H1 (cell line): ENCODE results near the gene TDP1. TPM values are rescaled to one million over a fixed set of nuclear protein-coding genes. Genes with fewer than 3 reads are reported as not detected.

ENCODE experiments used
- CHD7 ChIP-seq: fragments of 300-600 bp; sonication (generic); IDR thresholded peaks from 2 replicates; pipeline ENCODE4 v1.7.1; 2012; ENCODE audit warnings: low read length, moderate library complexity, mild to moderate bottlenecking, inconsistent platforms; ENCODE audit not compliant: insufficient replicate concordance
- SP2 ChIP-seq: IDR thresholded peaks from 2 replicates; pipeline ENCODE4 v1.6.1; 2012; ENCODE audit warnings: mild to moderate bottlenecking, low read length, inconsistent platforms
- SP4 ChIP-seq: IDR thresholded peaks from 2 replicates; pipeline ENCODE4 v1.6.1; 2012; ENCODE audit warnings: low read length, inconsistent platforms
- polyA plus RNA-seq, 7 experiments: library from polyadenylated mRNA; depleted of rRNA in 3 of 7; stranded (reverse) in 5 of 7; unstranded in 2 of 7; fragments of >200 nt in 5 of 7; fragments of 200-250 nt in 2 of 7; gene quantifications; 1 replicate in 5 of 7; 2 replicates in 1 of 7; 4 replicates in 1 of 7; pipeline versions ENCODE4 v1.2.1 to v1.2.3, GENCODE V29; 2011 to 2013; ENCODE audit warnings: missing spikeins in 2 of 7, mixed read lengths in 2 of 7
- total RNA-seq: library from RNA; stranded (reverse); fragmentation: NEBNext Ultra II Directional; extraction: Animal tissue kit (Norgen Biotek cat#: 25700); gene quantifications from 2 replicates; pipeline ENCODE4 v1.2.1, GENCODE V29; 2021

The TDP1 gene
- total and polyA plus RNA-seq, 2 of the 8 experiments (the other 6 are each of a cell fraction or from before 2014, with no cell fraction given): 32.2 to 69.9 TPM

GRCh38 chr14:90005939-90006530, 50.3 kb downstream of the TDP1 start (continued):
- no peak for TF ChIP-seq CHD7
- TF ChIP-seq SP2: no peak
- no peak for TF ChIP-seq SP4
